GM18907 (cell line): ENCODE measurements around the gene LHCGR.

ENCODE experiments used
- ATAC-seq: cut with Tn5 transposase; IDR thresholded peaks from one replicate; pipeline ENCODE4 v1.9.1; 2021; ENCODE audit warnings: mild to moderate bottlenecking, moderate library complexity; ENCODE audit not compliant: unreplicated experiment

Gene LHCGR

DNA sequence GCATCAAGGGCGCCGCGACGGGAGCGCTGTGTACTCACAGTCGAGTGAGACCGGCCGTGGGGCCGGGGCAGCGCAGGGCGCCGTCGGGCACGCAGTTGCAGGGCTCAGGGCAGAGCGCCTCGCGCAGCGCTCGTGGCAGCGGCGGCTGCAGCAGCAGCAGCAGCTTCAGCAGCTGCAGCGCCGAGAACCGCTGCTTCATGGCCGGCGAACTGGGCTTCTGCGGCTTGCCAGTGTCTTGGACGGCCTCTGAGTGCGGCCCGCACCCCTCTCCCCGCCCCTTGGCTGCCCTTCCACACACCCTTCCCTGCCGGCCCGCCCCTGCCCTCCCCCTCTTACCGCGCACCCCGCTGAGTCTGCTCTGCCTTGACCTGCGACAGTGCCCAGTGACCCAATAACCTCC lies at the start of gene LHCGR:
TSS of gene LHCGR (minus strand) at position 252 of the 400 bp plus-strand sequence. CDS start at position 199, 53 bp downstream.
- ATAC-seq, result no peak

DNA sequence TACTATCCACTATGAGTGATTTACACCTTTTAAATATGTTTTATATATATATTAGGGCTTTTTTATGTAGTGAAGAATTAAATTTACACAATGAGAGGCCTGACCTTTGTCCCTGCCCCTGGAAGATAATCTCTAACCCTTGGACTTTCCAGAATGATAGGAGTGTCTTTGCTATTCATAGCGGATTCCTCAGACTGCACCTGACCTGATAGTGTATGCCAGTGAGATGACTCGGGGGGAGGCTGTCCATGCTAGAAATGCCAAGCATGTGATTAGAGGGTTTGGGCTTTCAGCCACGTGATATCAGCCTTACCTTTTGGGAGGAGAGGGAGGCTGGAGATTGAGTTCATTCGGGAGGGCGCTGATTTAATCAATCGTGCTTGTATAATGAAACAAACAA lies 44.1 kb upstream of the LHCGR start:
- ATAC-seq, result no peak

DNA sequence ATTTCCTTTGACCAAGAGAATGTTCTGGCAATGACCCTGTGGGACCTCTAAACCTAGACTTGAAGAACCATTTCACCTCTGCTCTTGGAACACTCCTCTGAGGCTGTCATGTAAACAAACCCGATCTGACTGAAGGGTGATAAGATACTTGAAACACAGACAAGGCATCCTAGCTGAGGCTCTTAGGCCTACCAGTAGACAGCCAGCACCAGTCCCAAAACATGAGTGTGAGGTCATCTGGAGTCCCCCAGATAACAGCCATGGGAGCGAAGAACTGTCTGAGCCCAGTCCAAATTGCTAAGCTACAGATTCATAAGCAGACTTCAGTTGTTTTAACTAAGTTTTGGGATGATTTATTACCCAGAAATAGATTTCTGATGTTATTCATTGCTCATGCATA lies 39.5 kb upstream of the LHCGR start:
- no peak for ATAC-seq

DNA sequence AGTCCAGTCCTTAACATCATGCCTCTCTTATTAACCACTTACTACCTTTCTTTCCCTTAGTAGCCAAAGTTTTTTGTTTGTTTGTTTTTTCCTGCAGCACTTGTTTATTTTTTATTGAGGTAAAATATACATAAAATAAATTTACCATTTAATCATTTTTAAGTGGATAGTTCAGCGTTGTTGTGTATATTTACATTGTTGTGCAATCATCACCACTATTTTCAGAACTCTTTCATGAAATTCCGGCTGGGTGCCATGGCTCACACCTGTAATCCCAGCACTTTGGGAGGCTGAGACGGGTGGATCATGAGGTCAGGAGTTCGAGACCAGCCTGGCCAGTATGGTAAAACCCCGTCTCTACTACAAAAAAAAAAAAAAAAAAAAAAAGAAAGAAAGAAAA lies 38.1 kb upstream of the LHCGR start:
- no peak for ATAC-seq

DNA sequence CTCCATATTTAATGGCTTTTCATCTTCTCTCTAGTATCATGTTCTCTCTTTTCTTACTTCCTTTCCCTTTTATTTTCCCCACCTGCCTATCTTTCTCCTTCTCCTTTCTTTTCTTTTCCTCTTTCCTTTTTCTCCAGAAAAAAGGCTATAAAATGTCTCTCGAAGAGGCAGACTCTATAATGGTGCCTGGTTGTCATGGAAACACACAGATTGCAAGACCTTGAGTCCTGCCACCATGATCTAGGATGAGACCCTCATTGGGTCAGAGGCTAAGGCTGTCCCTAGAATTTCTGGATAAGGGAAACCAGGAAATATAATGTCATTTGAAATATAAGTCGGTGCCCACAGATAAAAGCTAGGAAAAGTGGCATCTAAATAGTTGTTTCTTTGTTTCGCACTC lies 36.5 kb upstream of the LHCGR start:
- no peak for ATAC-seq

DNA sequence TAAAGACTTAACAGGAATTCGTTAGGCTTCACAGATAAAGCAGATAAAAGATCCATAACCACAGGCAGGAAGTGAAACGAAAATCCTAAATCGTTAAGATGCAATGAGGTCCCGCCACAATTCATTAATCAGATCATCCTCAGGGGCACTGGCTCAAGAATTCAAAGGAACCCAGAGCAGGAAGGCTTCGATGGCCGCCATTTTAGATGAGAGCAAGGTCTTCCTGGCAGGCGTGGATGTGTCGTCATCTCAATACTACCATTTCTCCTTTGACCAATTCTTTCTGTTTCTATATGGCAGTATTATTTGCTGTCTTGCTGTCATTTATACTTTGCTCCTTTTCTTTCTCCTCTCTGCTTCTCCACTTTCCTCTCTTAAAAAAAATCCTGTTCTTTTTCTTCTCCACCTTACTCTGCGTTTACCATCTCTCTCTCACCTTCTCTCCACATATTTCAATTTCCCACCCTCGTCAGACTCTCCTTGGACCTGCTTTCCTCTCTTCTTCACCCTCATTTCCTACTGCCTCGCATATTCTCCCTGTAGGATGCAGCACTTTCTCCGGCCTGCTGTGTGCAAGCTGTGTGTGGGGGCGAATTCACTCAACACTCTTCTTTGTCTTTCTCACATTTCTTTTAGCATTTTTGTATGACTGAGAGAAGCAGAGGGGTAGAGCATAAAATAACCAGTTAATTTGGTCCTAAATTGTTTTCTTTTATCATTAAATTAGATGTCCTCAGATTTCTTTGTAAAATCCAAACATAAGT lies 35.1 kb upstream of the LHCGR start:
- ATAC-seq, result no peak

DNA sequence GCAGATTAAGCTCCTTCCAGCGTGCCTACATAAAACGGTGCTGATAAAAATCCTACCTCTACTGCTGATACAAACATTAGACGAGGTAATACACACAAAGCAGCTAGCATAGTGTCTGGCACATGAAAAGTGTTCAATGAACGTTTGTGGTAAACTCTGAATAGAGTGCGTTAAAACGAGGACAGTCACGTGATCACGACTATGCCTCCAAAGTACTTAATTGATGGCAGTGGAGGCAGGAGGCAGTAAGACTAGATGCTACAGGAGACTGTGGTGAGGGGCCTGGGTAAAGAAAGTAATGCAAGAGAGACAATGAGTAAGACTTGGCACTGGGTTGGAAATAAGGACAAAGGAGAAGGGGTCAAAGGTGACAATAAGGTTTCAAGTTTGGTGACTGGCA lies 32.1 kb upstream of the LHCGR start:
- ATAC-seq, result no peak

DNA sequence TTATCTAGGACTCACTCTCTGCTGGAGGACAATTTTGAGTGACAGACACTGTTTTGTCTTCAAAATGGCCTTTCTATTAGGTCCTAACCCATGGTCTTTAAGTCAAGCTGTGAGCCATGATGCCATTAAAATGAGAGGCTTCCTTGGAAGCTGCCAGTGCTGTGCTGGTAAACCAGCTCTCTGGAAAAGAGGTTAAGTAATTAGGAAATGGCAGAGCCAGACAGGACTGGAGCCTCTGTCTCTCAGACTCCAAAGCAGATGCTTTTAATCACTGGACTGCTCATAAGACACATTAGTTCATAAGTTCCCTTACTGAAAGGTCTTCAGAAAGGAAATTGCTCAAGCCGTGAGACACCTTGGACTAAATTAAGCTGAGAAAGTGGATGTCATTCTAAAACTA lies 25.8 kb upstream of the LHCGR start:
- ATAC-seq, result no peak

DNA sequence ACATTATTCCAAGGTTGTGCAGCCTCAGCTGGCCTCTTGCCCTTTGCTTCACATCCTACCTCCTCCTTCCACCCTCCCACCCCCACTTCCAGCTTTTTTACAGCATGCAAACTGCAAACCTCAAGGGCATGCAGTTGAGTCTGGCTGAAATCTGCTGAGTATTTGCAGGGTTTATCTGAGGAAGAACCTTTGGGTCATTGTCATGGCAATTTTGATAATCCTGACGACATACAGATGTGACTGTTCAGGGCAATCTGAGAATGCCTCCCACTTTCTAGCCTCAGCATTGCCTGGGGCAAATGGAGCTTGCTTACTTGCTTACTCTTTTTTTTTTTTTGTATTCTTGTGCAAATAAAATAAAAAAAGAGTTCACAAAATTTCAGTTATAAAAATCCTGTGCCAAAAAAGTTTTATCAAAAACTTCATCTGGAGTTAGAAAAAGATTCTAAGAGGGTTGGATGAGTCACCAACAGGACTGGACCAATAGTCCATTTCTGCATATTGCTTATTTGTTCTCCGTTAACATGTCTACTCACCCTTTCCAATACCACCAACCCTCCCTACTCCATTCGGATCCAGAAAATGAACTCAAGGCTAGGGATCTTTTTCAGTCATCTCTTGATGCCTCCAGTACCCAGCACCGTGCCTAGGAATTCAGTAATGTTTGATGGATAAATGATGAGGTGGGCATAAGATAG lies 23.6 kb upstream of the LHCGR start:
- no peak for ATAC-seq

DNA sequence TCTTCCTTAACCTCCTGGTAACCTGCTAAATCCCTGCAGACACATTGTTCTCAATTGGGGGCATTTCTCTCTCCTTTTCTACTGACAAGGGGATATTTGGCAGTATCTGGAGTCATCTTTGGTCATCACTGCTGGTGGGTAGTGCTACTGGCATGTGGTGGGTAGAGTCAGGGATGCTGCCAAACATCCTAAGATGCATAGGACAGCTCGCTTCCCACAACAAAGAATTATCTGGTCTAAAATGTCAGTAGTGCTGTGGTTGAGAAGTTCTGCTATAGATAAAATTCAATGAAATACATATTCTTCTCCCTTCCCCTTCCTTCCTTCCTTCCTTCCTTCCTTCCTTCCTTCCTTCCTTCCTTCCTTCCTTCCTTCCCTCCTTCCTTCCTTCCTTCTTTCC lies 18.7 kb upstream of the LHCGR start:
- ATAC-seq, result no peak

DNA sequence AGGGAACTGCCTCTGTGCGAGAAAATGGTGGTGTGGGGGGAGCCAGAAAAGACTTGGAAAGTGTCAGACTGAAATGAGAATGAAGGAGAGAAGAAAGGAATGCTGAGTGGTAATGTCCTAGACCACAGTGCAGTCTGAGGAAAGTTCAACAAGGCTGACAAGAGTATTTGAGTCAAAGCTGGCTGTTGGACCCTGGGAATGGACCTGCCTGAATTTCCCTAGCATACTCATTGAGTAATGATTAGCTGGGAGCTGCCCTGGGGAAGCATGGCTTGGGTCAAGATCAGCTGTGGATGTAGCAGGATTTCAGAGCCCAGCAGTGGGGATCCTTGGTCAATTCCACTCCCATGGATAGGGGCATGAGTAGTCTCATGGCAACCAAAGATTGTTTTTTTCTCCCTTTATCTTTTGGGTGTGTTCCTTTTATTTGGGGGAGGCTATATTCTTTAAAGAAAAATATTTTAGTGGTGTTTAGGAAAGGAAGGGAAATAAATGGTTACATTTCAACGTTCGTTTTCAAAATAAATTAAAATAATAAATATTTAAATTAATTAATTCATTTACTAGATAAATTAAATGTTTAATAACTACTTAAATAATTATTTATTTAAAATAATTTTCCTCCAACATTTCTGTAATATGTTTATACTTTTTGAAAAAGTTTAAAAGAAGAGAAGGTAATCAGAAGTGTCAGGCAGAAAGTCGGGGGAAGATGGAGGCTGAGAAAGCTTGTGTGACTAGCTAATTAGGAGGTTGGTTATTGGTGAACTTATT lies 15.9 kb upstream of the LHCGR start:
- no peak for ATAC-seq

DNA sequence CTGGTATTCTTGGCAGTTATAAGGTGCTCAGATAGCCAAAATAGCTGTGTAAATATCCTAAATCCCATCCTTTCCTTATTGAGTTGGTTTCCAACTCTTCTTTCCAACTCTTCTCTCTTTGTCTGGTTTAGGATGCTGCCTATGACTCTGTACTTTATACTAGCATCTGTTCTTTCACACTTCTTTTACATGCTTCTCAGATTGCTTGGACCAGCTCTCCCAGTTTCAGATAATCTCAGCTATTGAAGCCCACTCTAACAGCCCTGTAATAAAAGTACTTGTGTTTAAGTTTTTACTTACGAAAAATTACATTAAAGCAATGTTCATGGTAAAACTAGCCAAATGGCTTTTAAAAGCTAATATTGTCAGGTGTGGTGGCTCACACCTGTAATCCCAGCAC lies 14.7 kb upstream of the LHCGR start:
- no peak for ATAC-seq

DNA sequence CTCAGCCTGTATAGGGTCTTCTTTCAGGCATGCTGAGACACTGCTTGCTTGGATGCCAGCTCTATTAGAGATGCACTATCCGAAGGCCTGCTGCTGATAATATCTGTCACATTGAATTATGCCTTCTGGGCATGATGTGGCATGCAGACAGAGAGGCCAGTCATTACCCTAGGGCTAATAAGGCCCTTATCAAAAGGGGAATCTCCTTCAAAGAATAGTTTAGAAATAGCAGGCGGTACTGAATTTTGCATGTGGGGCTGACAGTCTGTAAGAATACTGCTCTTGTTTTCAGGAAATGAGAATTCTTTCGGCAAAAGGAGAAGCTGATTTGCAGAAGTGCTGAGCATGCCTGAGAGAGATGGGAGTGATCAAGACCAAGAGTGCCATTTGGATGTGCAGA lies 13.1 kb upstream of the LHCGR start:
- no peak for ATAC-seq

DNA sequence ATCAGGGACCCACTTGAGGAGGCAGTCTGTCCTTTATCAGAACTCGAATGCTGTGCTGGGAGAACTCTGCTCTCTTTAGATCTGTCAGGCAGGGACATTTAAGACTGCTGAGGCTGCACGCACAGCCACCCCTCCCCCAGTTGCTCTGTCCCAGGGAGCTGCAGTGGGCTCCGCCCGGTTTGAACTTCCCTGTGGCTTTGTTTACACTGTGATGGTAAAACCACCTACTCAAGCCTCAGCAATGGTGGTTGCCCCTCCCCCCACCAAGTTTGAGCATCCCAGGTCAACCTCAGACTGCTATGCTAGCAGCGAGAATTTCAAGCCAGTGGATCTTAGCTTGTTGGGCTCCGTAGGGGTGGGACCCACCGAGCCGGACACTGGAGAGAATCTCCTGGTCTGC lies 11.8 kb upstream of the LHCGR start:
- no peak for ATAC-seq

DNA sequence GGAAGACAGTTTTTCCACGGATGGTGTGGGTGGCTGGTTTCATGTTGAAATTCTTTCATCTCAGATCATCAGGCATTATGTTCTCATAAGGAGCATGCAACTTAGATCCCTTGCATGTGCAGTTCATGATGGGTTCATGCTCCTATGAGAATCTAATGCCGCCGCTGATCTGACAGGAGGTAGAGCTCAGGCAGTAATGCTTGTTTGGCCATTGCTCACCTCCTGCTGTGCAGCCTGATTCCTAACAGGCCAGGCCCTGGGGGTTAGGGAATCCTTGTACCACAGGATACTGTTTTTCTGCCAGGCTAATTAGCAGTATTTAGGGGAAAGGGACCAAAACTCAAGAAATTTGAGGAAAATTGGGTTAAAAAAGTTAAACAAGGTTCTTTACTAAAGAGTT lies 5.3 kb upstream of the LHCGR start:
- ATAC-seq, result no peak

DNA sequence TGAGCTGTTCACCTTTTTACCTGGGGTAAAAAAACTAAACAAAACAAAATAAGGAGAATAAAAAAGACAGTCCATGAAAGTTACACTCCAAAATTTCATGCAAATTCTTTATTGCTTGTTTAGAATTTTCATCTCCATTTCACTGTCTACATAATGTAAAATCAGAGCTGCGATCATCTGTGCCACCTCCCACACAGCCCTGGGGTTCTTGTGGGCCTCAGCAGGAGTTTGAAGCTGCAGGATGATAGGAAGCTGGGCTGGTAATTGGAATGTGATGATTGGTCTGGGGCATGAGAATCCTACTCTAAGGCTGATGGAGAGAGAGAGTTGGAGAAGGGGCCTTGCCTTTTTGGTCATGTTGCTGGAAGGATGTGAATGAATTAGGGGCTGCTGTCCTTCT lies 4.2 kb upstream of the LHCGR start:
- ATAC-seq, result no peak

DNA sequence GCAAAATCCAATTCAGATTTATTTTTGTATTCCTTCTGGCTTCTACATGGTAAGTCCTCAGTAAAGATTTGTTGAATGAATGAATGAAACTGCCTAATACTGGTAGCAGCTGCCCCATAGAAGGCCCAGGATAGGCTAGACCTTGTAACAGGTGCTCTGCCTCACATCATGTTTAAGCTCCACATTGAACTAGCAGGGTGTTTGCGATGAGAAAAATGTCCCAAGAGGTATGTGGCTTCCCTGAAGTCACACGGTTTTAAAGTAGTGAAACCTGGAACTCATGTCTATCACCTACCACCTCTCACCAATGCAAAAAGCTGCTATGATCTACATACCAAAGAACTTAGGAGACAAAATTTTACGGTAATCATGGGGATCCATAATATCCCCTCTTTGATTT lies 765 bp upstream of the LHCGR start:
- peak; percentile 58 for ATAC-seq

DNA sequence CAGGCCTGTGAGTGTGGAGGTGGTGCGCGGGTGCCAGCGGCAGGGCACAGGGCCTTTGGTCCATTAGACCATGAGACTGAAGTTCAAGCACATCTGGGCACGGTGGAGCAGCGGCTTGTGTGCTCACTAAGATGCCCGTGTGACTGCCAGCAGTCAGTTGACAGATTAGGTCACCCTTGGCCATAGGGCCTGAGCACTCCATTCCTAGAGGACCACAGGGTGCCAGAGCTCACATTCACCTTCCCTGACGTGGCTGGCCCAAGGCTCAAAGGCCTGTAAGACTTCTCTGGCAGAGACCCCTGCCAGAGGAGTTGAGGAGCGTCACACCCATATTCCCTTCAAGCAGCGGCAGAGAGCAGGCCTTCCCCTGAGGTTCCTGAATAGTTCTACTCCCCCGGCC lies 650 bp downstream of the LHCGR start:
- no peak for ATAC-seq

DNA sequence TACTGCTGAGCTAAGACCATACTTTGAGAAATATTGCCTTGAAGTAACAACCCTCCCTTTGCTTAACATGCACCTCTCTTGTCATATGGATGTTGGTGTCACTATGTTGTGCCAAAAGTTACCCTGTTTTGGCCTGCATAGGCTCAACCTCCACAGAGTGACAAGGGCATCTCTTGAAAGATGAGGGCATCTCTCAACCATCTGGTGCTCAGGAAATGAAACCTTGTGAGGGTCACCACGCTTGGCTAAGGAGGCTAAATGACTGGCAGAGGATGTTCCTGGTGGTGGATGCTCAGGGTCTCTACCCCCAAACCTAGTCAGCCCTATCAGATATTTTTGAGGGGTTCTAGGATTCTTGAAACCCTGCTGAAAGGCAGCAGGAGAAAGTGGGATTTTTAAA lies 2.3 kb downstream of the LHCGR start:
- peak; percentile 68 for ATAC-seq

DNA sequence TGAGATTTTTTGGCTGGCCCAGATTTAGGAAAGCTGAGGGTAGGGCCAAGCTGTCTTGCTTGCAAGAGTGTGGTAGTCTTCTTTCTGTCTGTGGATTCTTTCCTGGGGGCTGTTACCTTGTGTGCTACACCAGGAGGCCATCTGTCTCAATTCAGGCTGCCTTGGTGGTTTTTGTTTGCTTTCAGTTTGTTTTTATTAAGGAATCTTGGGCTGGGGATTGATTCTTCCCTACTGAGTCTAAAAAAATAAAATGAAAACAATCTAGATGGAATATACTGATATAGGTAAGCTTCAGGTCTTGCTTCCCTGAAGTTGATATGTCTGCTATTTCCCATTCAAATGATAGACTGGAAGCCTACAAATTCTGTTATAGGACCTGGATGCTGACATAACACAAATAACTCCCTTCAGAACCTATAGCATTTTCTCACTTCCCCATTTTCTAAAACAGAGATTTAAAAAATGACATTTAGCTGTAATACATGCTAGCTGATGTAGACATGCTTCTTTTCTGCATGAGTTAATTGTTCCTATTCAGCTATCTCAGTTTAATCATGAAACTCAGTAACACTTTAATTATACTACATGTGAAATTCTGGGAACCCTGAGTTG lies 5.3 kb downstream of the LHCGR start:
- ATAC-seq, result peak; percentile 68

DNA sequence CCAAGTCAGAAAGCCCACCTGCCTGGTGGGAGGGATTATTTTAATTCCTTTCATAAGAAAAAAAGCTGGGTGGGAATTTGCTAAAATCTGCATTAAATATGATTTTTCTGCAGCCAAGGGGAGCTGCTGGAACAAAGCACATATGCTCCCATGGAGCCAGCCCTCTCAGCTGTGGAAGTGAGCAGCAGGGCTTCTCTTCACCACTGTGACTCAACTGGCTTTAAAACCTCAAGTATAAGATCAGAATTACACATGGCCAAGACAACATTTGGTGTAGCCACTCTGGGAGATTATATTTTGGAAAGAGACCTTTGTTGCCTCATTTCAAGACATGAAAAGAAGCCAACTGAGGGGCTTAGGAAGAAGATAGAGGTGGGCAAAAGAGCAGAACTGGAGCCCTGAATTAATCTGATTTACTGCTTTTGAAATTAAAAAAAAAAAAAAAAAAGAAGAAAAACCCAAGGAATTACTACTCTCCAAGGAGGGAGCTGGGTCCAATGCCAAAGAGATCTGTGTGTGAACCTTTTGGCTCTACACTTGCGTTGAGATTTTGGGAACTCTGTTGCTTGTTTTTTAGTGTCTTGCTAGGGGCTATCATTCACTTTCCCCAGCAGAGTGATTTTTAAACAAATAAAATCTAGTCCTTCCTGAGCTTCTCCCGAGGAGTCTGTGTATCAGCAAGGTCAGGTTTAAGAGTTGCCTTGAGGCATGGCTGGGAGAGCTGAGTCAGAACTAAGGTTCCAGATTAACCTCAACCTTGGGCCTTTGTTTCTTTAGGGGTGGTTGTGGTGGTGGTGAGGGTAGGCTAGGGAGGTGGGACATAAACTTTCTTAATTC lies 6.0 kb downstream of the LHCGR start:
- ATAC-seq, result peak; percentile 65
